LNCAP (cell line): ENCODE results near the gene TRABD2B.

ENCODE experiments used
- TF ChIP-seq, protein P1 (sequence below): fragments of 450-650 bp; IDR thresholded peaks from 2 replicates; pipeline ENCODE4 v1.5.1; 2017; ENCODE audit warnings: mild to moderate bottlenecking

TRABD2B gene

DNA sequence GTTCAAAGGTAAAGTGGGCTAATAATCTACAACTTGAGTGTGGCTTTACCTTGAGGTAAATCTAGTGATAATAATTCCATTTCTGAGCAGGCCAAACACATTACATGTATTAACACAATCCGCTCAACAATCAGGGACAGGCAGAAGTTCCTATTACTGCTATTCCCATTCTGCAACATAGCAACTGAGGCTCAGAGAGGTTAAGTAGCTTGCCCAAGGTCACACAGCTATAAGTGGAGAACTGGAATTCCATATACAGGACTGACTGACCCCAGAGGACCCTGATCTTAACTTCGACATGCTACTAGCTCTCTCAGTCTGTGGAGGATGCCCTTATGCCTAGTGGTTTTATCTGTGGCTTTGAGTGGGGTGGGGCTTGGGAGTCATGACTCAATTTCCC lies 110.1 kb downstream of the TRABD2B start:
- TF ChIP-seq, protein P1, sequence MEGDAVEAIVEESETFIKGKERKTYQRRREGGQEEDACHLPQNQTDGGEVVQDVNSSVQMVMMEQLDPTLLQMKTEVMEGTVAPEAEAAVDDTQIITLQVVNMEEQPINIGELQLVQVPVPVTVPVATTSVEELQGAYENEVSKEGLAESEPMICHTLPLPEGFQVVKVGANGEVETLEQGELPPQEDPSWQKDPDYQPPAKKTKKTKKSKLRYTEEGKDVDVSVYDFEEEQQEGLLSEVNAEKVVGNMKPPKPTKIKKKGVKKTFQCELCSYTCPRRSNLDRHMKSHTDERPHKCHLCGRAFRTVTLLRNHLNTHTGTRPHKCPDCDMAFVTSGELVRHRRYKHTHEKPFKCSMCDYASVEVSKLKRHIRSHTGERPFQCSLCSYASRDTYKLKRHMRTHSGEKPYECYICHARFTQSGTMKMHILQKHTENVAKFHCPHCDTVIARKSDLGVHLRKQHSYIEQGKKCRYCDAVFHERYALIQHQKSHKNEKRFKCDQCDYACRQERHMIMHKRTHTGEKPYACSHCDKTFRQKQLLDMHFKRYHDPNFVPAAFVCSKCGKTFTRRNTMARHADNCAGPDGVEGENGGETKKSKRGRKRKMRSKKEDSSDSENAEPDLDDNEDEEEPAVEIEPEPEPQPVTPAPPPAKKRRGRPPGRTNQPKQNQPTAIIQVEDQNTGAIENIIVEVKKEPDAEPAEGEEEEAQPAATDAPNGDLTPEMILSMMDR = no peak

DNA sequence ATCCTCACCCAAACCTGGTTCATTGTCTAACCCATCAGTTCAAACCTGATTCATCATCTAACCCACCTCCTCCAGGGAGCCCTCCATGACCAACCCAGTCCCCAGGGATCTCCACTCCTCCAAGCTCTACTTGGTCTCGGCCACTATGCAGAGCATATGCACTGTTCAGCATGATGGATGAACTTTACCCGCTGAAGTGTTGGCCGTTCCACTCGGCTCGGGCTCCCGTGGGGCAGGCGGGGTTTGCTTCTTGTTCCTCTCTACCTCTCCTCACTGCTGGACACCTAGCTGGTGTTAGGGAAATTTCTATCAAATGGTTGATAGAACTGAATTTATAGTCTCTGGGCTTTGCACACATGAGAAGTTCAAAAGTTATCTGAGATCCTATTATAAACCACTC lies 111.0 kb downstream of the TRABD2B start:
- TF ChIP-seq, protein P1 = no peak

DNA sequence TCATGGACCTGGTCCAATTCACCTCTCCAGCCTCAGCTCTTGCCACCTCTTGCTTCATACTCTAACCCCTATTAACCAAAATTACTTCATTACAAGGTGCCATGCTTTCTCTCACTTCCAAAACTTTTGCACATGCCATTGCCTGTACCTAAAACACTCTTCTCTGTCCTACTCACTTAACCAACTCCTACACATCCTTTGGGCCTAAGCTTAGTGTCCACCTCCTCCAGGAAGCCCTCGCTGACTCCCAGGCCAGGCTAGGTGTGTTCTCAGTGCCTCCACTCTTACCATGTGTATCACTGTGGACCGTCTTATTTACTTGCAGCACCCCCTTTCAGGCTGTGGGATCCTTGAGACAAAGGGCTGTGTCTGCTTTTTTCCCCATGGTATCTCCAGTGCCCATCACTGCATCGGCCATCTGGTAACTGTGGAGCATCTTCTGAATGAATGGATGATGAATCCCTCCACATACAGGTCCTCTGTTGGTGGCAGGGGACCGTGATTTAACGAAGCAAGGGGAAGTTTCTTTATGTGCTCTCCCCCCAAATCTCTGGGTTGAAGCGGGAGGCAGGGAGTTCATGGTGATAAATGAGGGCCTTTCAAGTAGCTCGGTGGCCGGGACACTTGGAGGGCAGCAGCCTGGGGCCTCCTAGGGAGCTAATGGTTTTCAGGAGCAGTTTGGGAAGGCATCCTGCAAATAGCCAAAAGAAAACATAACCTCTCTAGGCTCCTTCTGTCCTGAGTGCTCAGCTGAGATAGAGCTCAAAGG lies 111.9 kb downstream of the TRABD2B start:
- TF ChIP-seq, protein P1 = no peak

DNA sequence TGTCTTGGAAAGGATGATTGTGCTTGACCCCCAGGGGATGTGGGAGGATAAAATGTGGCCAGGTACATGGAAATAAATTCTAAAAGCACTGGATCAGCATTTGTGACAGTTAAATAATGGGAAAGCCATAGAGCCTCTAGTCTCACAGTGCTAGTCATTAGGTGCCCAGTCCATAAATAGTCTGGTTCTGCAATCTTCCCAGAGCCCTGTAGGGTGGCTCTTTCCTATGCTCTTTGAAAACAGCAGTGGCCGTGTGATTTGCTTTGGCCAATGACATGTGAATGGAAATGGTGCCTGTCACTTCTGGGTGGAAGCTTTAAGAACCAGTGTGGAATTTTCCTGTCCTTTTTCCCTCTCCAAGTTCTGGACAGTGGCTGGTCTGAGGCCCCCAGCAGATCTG lies 113.2 kb downstream of the TRABD2B start:
- TF ChIP-seq, protein P1 = no peak

DNA sequence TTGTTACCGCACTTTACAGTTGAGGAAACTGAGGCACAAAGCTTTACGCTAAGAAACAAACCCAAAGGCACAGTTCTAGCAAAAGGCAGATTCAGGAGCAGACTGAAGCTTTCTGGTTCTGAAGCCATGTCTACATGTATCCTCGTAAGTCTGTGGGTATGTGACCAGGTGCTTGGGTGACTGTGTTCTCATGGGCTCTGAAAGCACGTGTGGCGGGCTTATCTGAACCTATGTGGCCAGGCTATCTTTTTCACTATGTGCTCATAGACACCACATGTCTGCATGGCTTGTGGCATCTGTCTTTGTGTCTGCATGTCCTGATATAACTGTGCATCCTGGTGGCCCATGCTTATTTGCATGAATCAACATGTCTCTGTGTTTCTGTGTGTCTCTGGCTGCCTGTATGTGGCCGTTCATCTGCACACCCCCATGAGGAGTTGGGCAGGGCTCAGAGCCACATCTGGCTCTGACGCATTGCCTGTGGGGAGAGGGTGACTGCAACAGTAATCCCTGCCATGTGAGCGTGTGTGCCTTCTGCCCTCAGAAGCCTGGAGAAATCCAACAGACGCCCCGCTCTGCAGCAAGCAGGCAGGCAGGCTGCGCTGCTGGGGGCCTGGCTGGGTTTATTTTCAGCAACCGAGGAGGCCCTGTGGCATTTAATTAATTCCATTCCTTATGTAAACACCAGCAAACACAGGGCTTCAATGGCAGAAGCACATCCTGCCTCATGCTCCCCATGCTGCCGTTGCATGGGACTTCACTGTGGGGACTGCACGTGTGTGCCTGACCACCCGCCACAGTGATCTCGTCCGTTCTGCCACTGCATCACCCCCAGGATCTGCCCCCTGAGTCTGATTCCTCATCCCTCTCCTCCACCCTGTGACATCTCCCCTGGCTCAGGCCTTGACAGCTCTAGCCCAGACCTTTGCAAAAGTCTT lies 115.4 kb downstream of the TRABD2B start:
- TF ChIP-seq, protein P1 = no peak

DNA sequence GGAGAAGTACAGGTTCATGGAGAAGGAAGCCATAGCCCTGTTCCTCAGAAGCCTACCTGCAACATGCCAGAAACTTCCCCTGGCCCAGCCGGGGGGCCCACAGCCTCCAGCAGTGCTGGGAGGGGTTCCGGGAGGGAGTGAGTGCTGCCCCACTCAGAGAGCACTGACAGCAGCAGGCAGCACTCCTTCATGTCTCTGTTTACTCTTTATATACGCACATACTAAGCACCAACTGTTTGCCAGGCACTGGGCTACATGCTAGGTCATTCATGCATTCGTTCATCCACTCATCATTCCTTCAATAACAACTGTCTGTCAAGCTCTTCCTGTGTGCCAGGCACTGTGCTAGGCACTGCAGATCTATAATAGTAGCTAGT lies 120.6 kb downstream of the TRABD2B start:
- TF ChIP-seq, protein P1 = no peak

DNA sequence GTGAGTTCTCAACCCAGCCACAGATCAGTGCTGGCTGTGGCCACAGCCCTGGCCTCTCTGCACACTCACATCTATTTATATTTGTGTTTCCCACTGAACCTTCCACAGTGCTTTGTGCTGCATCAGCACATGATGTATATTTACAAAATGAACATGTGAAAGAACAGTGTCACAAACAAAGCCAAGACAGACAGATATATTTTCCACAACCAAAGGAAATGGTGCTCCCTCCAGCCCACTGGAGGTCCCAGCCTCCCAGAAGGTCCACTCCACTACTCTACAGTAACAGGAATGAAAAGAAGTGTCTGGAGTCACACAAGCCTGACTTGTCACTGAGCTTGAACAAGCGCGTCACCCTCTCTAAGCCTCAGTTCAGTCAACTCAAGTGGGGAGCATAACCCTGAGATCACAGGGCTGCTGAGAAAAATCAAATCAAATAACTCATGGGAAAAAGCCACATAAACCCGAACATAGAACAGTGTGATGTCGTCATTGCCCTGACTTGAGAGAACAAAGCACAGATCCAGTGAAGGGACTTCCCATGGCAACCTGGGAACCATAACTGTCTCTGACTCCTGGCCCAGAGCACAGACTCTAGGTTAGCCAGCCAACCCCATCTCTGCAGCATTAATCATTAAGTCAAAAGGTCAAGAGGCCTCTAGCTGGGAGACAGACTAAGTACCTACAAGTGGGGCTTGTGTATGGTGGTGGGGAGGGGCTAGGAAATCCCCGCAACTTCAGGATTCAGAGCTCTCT lies 121.2 kb downstream of the TRABD2B start:
- TF ChIP-seq, protein P1 = no peak
